Cortex of kidney (tissue), 1 donor: ENCODE measurements around the gene USP2.

ENCODE experiments used
- DNase-seq: peaks from one replicate; lab custom pipeline; 2025; lab: John Stamatoyannopoulos, UW

USP2 gene

GRCh38 chr11:119320776-119321524 is 60.5 kb downstream of the USP2 start:
- DNase-seq: no peak

GRCh38 chr11:119320240-119320775 is 61.2 kb downstream of the USP2 start:
- no peak for DNase-seq

- DNase-seq: no peak
Measured at GRCh38 chr11:119319700-119320239, 61.7 kb downstream of the USP2 start.

- no peak for DNase-seq
Measured at GRCh38 chr11:119319136-119319699, 62.3 kb downstream of the USP2 start.

GRCh38 chr11:119318240-119319135 is 63.0 kb downstream of the USP2 start:
- DNase-seq: no peak

- DNase-seq: no peak
Measured at GRCh38 chr11:119317592-119318239, 63.8 kb downstream of the USP2 start.

GRCh38 chr11:119316729-119317591 is 64.5 kb downstream of the USP2 start, which contains the start of gene MCAM:
Gene MCAM (minus strand): TSS chr11:119317130. CDS start chr11:119317101, 29 bp downstream.
- DNase-seq: no peak

GRCh38 chr11:119316016-119316728 is 65.3 kb downstream of the USP2 start:
- no peak for DNase-seq

GRCh38 chr11:119315131-119316015 is 66.1 kb downstream of the USP2 start:
- no peak for DNase-seq

GRCh38 chr11:119314726-119315125 is 66.8 kb downstream of the USP2 start:
- DNase-seq: no peak

GRCh38 chr11:119310682-119311052 is 70.8 kb downstream of the USP2 start:
- DNase-seq: no peak

- DNase-seq: no peak
Measured at GRCh38 chr11:119309953-119310681, 71.4 kb downstream of the USP2 start.

- DNase-seq: no peak
Measured at GRCh38 chr11:119309411-119309810, 72.1 kb downstream of the USP2 start.

- no peak for DNase-seq
Measured at GRCh38 chr11:119307974-119308373, 73.5 kb downstream of the USP2 start.

GRCh38 chr11:119307219-119307618 is 74.3 kb downstream of the USP2 start:
- no peak for DNase-seq

GRCh38 chr11:119306373-119306890 is 75.1 kb downstream of the USP2 start:
- no peak for DNase-seq

GRCh38 chr11:119305556-119306372 is 75.7 kb downstream of the USP2 start:
- DNase-seq: no peak
